ENCODE measurements around the gene ITGB1BP1. TPM values are rescaled to one million over a fixed set of nuclear protein-coding genes. Genes with fewer than 3 reads are reported as not detected.

Gene ITGB1BP1
- total and polyA plus RNA-seq, 2 of the 13 experiments (the other 11 are each of a cell fraction or from before 2014, with no cell fraction given): 106 to 108 TPM

- TF ChIP-seq SNAPC4 (CRISPR knock-in tag; IDR thresholded peaks at IDR 0.05): no peak
- TF ChIP-seq IRX3 (CRISPR knock-in tag; IDR thresholded peaks at IDR 0.05; ENCODE audit: borderline replicate concordance, low read depth): no peak
- TF ChIP-seq CEBPB (IDR thresholded peaks at IDR 0.05; ENCODE audit: borderline replicate concordance, low read depth, low read length): peak; percentile 88
- TF ChIP-seq MED8 (CRISPR knock-in tag; IDR thresholded peaks at IDR 0.05; ENCODE audit: insufficient replicate concordance): no peak
- no peak; a peak in 1 of 4 replicates for TF ChIP-seq HMGXB4 (CRISPR knock-in tag; IDR thresholded peaks at IDR 0.05; ENCODE audit: borderline replicate concordance in 1 of 2, low read depth in 1 of 2)
- no peak for TF ChIP-seq TRIM24 (CRISPR knock-in tag; IDR thresholded peaks at IDR 0.05)
- TF ChIP-seq ZNF10 (CRISPR knock-in tag; IDR thresholded peaks at IDR 0.05; ENCODE audit: borderline replicate concordance, low read depth): no peak
- TF ChIP-seq ZFP41 (CRISPR knock-in tag; IDR thresholded peaks at IDR 0.05; ENCODE audit: borderline replicate concordance): no peak
- no peak for TF ChIP-seq IKZF4 (CRISPR knock-in tag; IDR thresholded peaks at IDR 0.05; ENCODE audit: borderline replicate concordance, low read depth, not compliant biosample characterization)
- peak; percentile 59; the same call in 1 of the 2 replicates for TF ChIP-seq SAP130 (CRISPR knock-in tag; IDR thresholded peaks at IDR 0.05; ENCODE audit: low read depth)
- TF ChIP-seq NFE2L2 (IDR thresholded peaks at IDR 0.05; ENCODE audit: low read length): no peak
- TF ChIP-seq CBX2 (IDR thresholded peaks at IDR 0.05; ENCODE audit: low read depth, low read length): no peak
- TF ChIP-seq CBX2 (CRISPR knock-in tag; IDR thresholded peaks at IDR 0.05; ENCODE audit: low read depth): no peak
- TF ChIP-seq IRF9 (CRISPR knock-in tag; IDR thresholded peaks at IDR 0.05; ENCODE audit: borderline replicate concordance): 0 out of 2 replicates have a peak, but pooled peaks have one; percentile 41
- no peak for TF ChIP-seq RNF219 (CRISPR knock-in tag; IDR thresholded peaks at IDR 0.05)
Measured at GRCh38 chr2:9380702-9381628, 42.4 kb downstream of the ITGB1BP1 start (continued).

Measured in HepG2 (cell line).